AG10803 (cell line): Measurements from ENCODE around the gene CIBAR2.
A peak's percentile ranks its signal among the peaks of the same experiment; 100 is the strongest.

Experiments used
- DNase-seq: peaks from one replicate; pipeline ENCODE4 v3.0.0; 2010; ENCODE audit warnings: low read depth
- H3K4me3 ChIP-seq: 2 replicates; pipeline ENCODE4 v1.5.1; 2011; ENCODE audit warnings: mild to moderate bottlenecking, low read length, control low read depth
- TF ChIP-seq, protein P1 (sequence below): conservative IDR thresholded peaks from 2 replicates; pipeline ENCODE4 v1.5.1; 2011; ENCODE audit warnings: mild to moderate bottlenecking, low read length, control low read depth, inconsistent platforms

Gene CIBAR2

DNA sequence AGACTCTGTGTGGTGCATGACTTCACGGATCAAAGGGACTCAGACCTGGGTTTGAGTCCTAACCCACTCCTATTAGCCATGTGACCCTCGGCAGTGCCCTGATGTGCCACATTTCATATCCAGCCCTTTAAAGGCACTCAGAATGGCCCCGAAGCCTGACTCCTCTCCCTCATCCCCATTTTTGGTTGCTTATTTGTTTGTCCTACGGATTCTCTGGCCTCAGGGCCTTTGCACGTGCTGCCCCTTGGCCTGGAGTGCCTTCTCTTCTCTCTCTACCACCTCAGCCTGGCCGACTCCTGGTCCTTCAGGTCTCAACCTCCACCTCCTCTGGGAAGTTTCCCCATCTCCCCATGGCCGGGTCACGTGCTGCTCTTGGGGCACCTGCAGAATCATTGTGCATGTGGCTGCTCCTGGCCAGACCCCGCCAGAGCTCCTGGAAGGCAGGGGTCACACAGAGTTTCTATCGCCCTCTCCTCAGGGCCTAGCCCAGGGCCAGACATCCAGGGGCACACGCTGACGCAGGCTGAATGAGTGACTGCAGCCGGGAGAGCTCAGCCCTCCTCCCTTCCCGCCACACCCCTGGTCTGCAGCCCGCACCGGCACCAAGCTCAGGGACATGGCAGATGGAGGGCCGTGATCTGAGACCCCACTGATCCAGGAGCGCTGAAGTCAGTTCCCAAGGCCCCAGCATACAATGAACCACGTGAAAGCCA is 22.0 kb upstream of the CIBAR2 start:
- no peak overlapping the region for H3K4me3 ChIP-seq
- no peak for DNase-seq
- TF ChIP-seq, protein P1, sequence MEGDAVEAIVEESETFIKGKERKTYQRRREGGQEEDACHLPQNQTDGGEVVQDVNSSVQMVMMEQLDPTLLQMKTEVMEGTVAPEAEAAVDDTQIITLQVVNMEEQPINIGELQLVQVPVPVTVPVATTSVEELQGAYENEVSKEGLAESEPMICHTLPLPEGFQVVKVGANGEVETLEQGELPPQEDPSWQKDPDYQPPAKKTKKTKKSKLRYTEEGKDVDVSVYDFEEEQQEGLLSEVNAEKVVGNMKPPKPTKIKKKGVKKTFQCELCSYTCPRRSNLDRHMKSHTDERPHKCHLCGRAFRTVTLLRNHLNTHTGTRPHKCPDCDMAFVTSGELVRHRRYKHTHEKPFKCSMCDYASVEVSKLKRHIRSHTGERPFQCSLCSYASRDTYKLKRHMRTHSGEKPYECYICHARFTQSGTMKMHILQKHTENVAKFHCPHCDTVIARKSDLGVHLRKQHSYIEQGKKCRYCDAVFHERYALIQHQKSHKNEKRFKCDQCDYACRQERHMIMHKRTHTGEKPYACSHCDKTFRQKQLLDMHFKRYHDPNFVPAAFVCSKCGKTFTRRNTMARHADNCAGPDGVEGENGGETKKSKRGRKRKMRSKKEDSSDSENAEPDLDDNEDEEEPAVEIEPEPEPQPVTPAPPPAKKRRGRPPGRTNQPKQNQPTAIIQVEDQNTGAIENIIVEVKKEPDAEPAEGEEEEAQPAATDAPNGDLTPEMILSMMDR: no peak

DNA sequence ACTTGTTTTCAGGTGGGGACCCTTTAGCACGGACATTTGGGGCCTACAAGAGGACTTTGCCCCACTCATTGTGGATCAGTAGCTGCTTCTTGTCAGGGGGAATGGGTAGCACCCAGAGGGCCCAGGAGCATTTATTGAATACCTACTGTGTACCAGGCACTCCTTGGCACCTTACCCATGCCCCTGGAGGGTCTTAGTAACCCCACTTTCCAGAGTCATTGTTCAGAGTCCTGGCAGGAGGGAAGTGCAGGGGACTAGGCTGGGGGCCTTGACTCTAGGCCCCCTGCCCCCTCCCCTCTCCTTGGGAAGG is 21.0 kb upstream of the CIBAR2 start:
- TF ChIP-seq, protein P1: no peak
- no peak for DNase-seq
- H3K4me3 ChIP-seq: no peak overlapping the region

DNA sequence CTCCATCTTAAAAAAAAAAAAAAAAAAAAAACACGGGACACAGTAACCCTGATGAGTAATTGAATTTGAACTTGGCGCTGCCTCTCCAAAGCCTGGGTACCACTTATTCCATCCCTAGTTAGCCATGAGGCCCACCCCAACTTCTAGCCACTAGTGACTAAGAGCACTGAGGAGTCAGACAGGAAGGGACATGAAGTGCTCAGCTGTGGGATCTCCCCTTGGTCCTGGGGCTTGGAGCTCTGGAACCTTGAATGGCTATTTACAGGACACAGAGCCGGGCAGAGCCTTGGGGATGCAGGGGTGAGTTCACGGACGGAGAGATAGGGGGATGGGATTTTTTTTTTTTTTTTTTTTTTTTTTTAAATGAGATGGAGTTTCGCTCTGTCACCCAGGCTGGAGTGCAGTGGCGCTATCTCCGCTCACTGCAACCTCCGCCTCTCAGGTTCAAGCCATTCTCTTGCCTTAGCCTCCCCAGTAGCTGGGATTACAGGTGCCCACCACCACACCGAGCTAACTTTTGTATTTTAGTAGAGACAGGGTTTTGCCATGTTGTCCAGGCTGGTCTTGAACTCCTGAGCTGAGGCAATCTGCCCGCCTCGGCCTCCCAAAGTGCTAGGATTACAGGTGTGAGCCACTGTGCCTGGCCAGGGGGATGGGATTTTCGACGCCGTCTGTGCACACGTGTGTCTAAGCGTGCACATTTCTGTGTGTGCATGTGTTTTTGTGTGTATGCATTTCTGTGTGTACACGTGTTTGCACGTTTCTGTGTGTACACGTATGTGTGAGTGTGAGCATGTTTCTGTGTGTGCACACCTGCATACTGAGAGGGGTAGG is 20.4 kb upstream of the CIBAR2 start:
- H3K4me3 ChIP-seq: no peak overlapping the region
- DNase-seq: no peak
- TF ChIP-seq, protein P1: no peak

DNA sequence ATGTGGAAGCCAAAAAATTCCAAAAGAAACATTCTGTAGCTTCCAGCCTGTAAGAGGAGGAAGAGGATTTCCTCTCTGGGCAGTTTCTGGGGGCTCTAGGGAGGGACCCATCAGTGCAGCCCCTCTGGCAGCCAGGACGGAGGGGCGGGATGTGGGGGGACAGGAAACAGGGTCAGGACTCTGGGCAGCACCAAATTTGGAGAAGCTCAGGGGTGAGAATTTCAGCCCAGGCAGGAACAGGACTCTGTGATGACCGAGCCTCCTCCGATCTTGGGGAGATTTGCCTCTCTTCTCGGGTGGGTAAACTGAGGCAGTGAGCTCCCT is 18.4 kb upstream of the CIBAR2 start:
- no peak for DNase-seq
- TF ChIP-seq, protein P1: no peak
- H3K4me3 ChIP-seq: no peak overlapping the region

DNA sequence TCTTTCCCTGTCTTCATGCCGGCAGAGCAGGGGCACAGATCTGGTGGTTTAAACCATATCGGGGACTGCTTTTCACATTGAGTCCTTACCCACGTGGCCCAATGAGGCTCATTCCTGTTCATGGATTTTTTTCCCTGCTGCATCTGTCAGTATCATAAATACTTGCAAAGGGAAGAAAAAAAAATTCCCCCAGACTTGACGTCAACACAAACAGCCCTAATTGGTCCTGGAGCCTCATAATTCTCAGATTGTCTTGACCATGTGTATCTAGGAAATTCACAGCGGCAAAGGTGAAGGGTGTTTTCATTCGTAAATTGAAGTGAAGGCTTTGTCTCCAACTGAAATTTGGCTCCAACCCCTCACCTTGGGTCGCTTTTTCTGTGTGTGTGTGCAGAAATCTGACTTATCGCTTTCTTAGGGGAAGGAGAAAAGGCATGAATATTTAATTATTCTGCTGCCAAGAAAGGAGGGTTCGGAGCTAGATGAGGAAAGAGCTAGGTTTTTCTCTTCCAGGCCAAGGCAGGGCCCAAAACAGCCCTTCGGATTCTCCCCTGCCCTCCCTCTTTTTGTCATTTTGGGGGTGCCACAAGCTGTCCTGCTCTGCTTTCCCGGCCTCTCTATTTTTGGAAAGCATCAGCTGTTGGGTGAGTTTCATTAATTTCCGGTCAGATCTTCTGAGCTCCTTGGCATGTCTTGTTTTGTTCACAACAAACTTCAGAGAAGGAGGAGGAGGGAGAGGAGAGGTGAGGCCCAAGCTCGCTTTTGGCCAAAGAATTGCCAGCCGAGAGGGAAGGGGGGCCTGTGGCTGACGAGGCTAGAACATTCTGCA is 17.8 kb upstream of the CIBAR2 start:
- peak; percentile 77 for DNase-seq
- H3K4me3 ChIP-seq: no peak overlapping the region
- TF ChIP-seq, protein P1: no peak

DNA sequence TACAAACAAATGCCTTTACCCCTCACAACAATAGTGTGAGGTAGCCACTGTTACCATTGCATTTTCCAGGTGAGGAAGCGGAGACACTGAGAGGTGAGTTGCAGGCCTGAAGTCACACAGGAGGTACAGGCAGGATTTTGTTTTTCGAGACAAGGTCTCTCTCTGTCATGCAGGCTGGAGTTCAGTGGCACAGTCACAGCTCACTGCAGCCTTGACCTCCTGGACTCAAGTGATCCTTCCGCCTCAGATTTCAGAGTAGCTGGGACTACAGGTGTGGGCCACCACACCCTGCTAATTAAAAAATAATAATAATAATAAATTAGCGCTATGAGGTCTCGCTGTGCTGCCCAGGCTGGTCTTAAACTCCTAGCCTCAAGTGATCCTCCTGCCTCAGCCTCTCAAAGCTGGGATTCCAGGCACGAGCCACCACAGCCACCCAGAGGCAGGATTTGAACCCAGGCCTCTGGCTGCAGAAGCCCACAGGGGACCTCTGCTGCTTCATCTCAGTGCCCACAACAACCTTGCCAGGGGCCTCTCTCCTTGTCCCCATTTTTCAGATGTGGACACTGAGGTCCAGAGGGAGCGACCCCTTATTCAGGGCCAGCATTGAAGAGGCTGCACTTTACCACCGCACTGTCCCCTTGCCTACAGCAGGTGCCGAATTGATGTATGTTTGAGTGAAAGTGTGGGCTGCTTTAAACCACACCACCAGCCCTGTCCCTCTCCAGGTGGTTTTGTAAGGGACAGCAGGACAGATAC is 16.0 kb upstream of the CIBAR2 start:
- TF ChIP-seq, protein P1: no peak
- no peak overlapping the region for H3K4me3 ChIP-seq

More for the DNA sequence above, 16.0 kb upstream of the CIBAR2 start:
- DNase-seq: no peak
